ENCODE results near the gene NAT9.

The NAT9 gene, protein sequence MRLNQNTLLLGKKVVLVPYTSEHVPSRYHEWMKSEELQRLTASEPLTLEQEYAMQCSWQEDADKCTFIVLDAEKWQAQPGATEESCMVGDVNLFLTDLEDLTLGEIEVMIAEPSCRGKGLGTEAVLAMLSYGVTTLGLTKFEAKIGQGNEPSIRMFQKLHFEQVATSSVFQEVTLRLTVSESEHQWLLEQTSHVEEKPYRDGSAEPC

GRCh38 chr17:74776044-74776962 is at the start of gene NAT9:
Gene NAT9, minus strand, starts transcription at chr17:74776345. Its CDS starts 647 bp downstream, at chr17:74775698.
- Histone ChIP-seq H3K4me3 (ENCODE audit: low read depth, low read length) (peak within 1 kb of the TSS; percentile 93), H3K9me3 (ENCODE audit: control insufficient read depth, insufficient read depth, low read length) (no peaks in the 10 kb centered on the region), H3K4me1 (ENCODE audit: control insufficient read depth, insufficient read depth, low read length) (no peaks in the 10 kb centered on the region), H3K9ac (ENCODE audit: low read depth, low read length) (peak within 1 kb of the TSS; percentile 83), H3K36me3 (ENCODE audit: control insufficient read depth, insufficient read depth, low read length) (peaks cover 28% of the 10 kb centered on the region), H3K27me3 (ENCODE audit: control insufficient read depth, insufficient read depth, low read length) (no peaks in the 10 kb centered on the region)

DNA sequence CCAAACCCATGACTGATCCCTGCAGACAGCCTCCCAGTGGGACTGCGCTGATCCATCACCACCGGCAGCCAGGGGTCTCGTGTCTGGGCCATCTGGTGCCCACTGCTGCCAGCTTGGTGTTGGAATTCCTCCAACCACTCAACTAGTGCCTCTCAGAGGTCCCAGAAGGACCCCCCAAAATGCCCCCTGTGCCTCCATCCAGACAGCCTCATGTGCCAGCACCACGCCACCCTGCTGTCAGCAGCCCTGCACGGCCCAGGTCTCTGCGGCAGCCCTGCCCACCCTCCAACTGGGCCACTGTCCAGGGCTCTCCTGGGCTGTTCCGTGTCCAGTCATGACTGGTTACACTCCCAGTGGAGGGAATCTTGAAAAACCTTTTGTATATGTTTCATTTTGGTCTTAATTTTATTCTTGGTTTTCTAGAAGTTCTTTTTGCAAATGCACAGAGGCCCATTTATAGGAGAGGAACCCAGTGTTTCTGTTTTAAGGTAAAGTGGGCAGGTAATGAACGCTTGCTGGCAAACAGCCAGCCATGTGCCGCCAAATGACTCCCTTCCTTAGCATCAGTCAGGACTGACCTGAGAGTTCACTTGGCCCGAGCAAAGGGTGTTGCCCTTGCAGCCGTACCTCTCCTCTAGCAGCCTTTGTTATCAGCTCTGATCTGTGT is 48.9 kb upstream of the NAT9 start:
- H3K36me3 ChIP-seq (ENCODE audit: control insufficient read depth, insufficient read depth, low read length) = peaks cover 8% of the 10 kb centered on the region
- H3K27me3 ChIP-seq (ENCODE audit: control insufficient read depth, insufficient read depth, low read length) = no peaks in the 10 kb centered on the region
- no peaks in the 10 kb centered on the region for H3K4me1 ChIP-seq (ENCODE audit: control insufficient read depth, insufficient read depth, low read length)
- no peak overlapping the region for H3K4me3 ChIP-seq (ENCODE audit: low read depth, low read length)
- H3K9me3 ChIP-seq (ENCODE audit: control insufficient read depth, insufficient read depth, low read length) = no peaks in the 10 kb centered on the region
- no peak overlapping the region for H3K9ac ChIP-seq (ENCODE audit: low read depth, low read length)

GRCh38 chr17:74822939-74823367 is 46.8 kb upstream of the NAT9 start:
- Histone ChIP-seq H3K4me3 (ENCODE audit: low read depth, low read length) (no peak overlapping the region), H3K27me3 (ENCODE audit: control insufficient read depth, insufficient read depth, low read length) (no peaks in the 10 kb centered on the region), H3K9ac (ENCODE audit: low read depth, low read length) (no peak overlapping the region), H3K9me3 (ENCODE audit: control insufficient read depth, insufficient read depth, low read length) (no peaks in the 10 kb centered on the region), H3K4me1 (ENCODE audit: control insufficient read depth, insufficient read depth, low read length) (no peaks in the 10 kb centered on the region), H3K36me3 (ENCODE audit: control insufficient read depth, insufficient read depth, low read length) (peaks cover 8% of the 10 kb centered on the region)

GRCh38 chr17:74822335-74822938 is 46.3 kb upstream of the NAT9 start:
- no peak overlapping the region for H3K9ac ChIP-seq (ENCODE audit: low read depth, low read length)
- peaks cover 8% of the 10 kb centered on the region for H3K36me3 ChIP-seq (ENCODE audit: control insufficient read depth, insufficient read depth, low read length)
- H3K4me1 ChIP-seq (ENCODE audit: control insufficient read depth, insufficient read depth, low read length) = no peaks in the 10 kb centered on the region
- H3K4me3 ChIP-seq (ENCODE audit: low read depth, low read length) = no peak overlapping the region
- no peaks in the 10 kb centered on the region for H3K9me3 ChIP-seq (ENCODE audit: control insufficient read depth, insufficient read depth, low read length)
- no peaks in the 10 kb centered on the region for H3K27me3 ChIP-seq (ENCODE audit: control insufficient read depth, insufficient read depth, low read length)

DNA sequence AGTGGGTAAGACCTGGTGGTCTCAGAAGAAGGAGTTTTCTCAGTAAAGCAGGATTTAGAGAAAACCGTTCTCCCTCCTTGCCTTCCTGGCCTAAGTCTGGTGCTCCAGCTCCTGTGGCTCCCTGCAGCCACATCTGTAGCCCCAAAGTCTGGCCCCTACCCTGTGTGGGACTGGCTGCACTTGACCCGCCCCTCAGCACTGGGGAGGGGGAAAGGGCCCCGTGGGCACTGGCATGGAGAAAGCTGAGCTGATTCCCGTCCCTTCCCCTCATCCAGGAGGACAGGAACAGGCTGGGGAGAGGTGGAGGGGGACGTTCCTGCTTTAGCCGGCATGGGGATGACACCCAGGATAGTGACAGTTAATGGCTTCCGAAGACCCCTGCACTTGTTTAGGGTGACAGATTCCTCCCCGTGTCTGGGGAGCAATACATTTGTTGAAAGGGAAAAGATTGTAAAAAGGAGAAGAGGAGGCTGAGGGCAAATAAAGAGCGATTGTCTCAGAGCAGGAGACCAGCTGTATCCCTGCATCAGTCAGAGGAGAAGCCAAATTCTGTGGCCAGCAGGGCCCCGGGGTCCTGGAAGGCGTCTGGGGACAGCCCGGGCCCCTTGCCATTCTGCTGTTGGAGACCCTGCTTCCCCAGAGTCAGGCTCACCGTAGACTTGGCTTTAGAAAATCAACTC is 45.6 kb upstream of the NAT9 start:
- no peak overlapping the region for H3K4me3 ChIP-seq (ENCODE audit: low read depth, low read length)
- no peaks in the 10 kb centered on the region for H3K27me3 ChIP-seq (ENCODE audit: control insufficient read depth, insufficient read depth, low read length)
- peaks cover 8% of the 10 kb centered on the region for H3K36me3 ChIP-seq (ENCODE audit: control insufficient read depth, insufficient read depth, low read length)
- no peaks in the 10 kb centered on the region for H3K4me1 ChIP-seq (ENCODE audit: control insufficient read depth, insufficient read depth, low read length)
- no peak overlapping the region for H3K9ac ChIP-seq (ENCODE audit: low read depth, low read length)
- H3K9me3 ChIP-seq (ENCODE audit: control insufficient read depth, insufficient read depth, low read length) = no peaks in the 10 kb centered on the region

GRCh38 chr17:74819801-74820436 is 43.8 kb upstream of the NAT9 start:
- Histone ChIP-seq H3K4me3 (ENCODE audit: low read depth, low read length) (no peak overlapping the region), H3K4me1 (ENCODE audit: control insufficient read depth, insufficient read depth, low read length) (no peaks in the 10 kb centered on the region), H3K36me3 (ENCODE audit: control insufficient read depth, insufficient read depth, low read length) (peaks cover 8% of the 10 kb centered on the region), H3K9ac (ENCODE audit: low read depth, low read length) (no peak overlapping the region), H3K9me3 (ENCODE audit: control insufficient read depth, insufficient read depth, low read length) (no peaks in the 10 kb centered on the region), H3K27me3 (ENCODE audit: control insufficient read depth, insufficient read depth, low read length) (no peaks in the 10 kb centered on the region)

GRCh38 chr17:74818291-74818938 is 42.3 kb upstream of the NAT9 start:
- no peaks in the 10 kb centered on the region for H3K9me3 ChIP-seq (ENCODE audit: control insufficient read depth, insufficient read depth, low read length)
- no peaks in the 10 kb centered on the region for H3K4me1 ChIP-seq (ENCODE audit: control insufficient read depth, insufficient read depth, low read length)
- no peaks in the 10 kb centered on the region for H3K27me3 ChIP-seq (ENCODE audit: control insufficient read depth, insufficient read depth, low read length)
- H3K9ac ChIP-seq (ENCODE audit: low read depth, low read length) = no peak overlapping the region
- H3K36me3 ChIP-seq (ENCODE audit: control insufficient read depth, insufficient read depth, low read length) = peaks cover 8% of the 10 kb centered on the region
- no peak overlapping the region for H3K4me3 ChIP-seq (ENCODE audit: low read depth, low read length)

DNA sequence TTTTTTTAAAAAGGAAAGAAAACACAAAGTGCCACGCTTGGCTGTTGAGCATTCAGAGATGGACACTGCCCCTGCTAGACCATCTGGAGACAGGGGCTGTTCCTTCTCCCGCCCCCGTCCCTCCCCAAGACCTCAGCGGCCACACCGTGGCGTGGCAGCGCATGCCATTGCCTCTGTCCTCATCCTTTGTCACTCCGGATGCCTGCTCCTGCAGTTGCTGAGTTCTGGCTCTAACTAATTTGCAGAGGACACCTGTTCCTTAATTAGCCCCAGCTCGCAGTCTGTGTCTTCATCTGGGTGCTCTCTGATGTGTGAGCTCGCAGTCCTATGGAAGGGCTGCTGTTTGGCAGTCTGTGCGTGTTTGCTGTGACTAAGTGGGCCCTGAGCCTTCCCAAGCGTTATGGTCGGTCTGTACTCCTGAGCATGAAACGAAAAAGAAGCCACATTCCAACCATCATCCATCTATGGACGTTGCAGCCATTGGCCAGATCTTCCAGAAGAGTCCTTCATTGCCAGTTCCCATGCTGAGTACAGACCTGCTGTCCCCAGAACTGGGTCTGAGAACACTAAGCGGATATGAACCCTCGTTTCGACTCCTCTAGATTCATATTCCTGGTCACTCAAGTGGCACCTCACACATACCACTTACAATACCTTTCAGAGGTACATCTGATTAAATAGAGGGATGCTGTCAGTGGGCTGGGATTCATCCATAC is 40.9 kb upstream of the NAT9 start:
- Histone ChIP-seq H3K9me3 (ENCODE audit: control insufficient read depth, insufficient read depth, low read length) (no peaks in the 10 kb centered on the region), H3K4me1 (ENCODE audit: control insufficient read depth, insufficient read depth, low read length) (no peaks in the 10 kb centered on the region), H3K9ac (ENCODE audit: low read depth, low read length) (no peak overlapping the region), H3K4me3 (ENCODE audit: low read depth, low read length) (no peak overlapping the region), H3K27me3 (ENCODE audit: control insufficient read depth, insufficient read depth, low read length) (no peaks in the 10 kb centered on the region), H3K36me3 (ENCODE audit: control insufficient read depth, insufficient read depth, low read length) (peaks cover 8% of the 10 kb centered on the region)

DNA sequence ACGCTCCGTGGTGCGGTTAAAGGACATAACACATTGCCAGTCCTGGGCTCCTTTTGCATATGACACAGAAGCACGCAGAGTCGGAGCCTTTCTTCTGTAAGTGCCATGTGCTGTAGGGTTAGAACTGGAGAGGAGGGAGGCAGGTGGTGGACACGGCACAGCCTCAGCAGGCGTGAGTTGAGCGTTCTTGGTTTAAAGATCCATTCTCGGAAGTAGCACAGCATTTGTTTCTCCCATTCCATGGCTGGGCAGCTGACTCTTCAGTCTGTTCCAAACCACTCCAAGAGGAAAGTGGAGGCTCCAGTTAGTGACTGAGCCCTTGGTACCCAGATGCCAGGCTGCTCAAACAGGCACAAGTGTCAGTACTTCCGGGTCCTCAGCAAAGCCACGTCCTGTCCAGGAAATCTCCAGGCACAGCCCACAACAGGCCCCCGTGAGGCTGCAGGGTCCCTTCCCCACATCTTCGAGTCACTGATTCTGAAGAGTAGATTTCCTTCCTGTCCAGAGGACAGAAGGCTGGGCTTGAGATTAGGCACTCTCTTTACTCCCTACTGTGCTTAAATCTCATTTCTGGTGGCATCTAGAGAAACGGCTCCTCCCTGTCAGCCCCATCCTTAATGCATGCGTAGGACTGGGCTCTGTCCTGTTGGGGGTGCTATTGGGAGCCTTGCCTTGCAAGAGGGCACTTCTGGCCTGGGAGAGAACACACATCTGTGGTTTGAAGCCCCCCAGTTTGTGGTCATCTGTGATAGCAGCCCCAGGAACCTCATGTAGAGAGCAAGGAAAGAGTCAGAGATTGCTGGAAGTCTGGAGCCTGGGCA is 39.6 kb upstream of the NAT9 start:
- Histone ChIP-seq H3K9me3 (ENCODE audit: control insufficient read depth, insufficient read depth, low read length) (no peaks in the 10 kb centered on the region), H3K4me3 (ENCODE audit: low read depth, low read length) (no peak overlapping the region), H3K9ac (ENCODE audit: low read depth, low read length) (no peak overlapping the region), H3K4me1 (ENCODE audit: control insufficient read depth, insufficient read depth, low read length) (no peaks in the 10 kb centered on the region), H3K36me3 (ENCODE audit: control insufficient read depth, insufficient read depth, low read length) (peaks cover 5% of the 10 kb centered on the region), H3K27me3 (ENCODE audit: control insufficient read depth, insufficient read depth, low read length) (no peaks in the 10 kb centered on the region)
